ENCODE measurements around the gene C10orf53. TPM values are rescaled to one million over a fixed set of nuclear protein-coding genes. Genes with fewer than 3 reads are reported as not detected.

The C10orf53 gene
- total RNA-seq, 2 donors from 2014 or later: not detected

DNA sequence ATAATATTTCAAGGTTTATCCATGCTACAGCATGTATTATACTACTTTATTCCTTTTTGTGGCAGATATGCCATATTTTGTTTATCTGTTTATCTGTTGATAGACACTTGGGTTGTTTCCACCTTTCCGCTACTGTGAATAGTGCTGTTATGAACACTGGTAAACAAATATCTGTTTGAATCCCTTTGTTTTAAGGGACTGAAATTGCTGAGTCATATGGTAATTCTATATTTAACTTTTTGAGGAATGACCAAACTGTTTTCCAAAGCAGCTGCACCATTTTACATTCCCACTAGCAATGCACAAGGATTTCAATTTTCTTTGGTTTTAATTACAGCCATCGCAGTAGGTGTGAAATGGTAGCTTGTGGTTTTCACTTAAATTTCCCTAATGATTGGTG is 3.4 kb downstream of the C10orf53 start:
- ATAC-seq (no peak), DNase-seq (no peak)
- Mint-ChIP-seq H3K27me3 (peaks cover 20% of the 10 kb centered on the region), H3K4me3 (no peak overlapping the region), H3K27ac (no peak overlapping the region), H3K36me3 (ENCODE audit: low read depth) (peaks cover 2% of the 10 kb centered on the region), H3K4me1 (no peaks in the 10 kb centered on the region)
- no peaks in the 10 kb centered on the region for H3K9me3 ChIP-seq (ENCODE audit: control insufficient read depth, low read length, poor library complexity, severe bottlenecking)

DNA sequence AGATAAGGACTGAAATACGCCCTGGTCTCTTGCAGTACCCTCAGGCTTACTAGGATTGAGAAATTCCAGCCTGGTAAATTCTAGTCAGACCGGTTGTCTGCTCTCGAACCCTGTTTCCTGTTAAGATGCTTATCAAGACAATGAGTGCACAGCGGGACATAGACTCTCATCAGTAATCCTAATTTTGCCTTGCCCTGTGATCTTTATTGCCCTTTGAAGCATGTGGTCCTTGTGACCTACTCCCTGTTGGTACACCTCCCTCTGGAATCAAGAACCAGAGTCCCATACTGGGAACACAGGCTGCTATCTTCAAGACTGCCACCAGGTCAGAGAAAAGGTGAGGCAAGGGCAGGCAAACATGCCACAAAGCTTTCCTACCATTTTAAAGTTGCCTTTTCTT is 7.2 kb downstream of the C10orf53 start:
- Mint-ChIP-seq H3K4me3 (no peak overlapping the region), H3K36me3 (ENCODE audit: low read depth) (peaks cover 6% of the 10 kb centered on the region), H3K27ac (no peak overlapping the region), H3K27me3 (peaks cover 45% of the 10 kb centered on the region), H3K4me1 (peaks cover 2% of the 10 kb centered on the region)
- DNase-seq: no peak
- no peaks in the 10 kb centered on the region for H3K9me3 ChIP-seq (ENCODE audit: control insufficient read depth, low read length, poor library complexity, severe bottlenecking)
- ATAC-seq: no peak

DNA sequence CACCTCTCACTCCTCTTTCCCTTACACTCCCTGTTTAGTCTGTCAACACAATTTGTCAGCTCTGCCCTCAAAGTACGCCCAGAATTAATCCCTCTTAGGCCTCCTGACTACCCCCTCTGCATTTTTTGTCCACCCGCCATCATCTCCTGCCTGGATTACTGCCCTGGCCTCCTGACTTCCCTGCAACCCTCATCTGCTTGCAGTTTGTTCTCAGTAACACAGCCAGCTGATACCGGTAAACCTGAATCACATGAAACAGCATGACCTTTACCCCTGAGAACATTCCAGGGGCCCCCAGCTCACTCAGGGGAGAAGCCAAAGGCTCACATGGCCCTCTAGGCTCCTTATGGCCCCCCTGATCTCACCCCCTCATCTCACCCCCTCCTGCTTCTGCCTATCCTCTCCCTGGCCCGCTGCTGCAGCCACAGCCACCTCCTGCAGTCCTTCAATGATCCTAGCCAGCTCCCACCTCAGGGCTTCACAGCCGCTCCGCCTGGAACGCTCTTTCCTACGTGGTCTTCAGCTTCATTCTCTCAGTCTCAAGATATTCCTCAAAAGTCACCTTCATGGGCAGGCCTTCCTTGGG is 8.9 kb downstream of the C10orf53 start:
- DNase-seq (no peak), ATAC-seq (no peak)
- H3K9me3 ChIP-seq (ENCODE audit: control insufficient read depth, low read length, poor library complexity, severe bottlenecking): no peaks in the 10 kb centered on the region
- peaks cover 2% of the 10 kb centered on the region for H3K4me1 Mint-ChIP-seq
- H3K4me3 Mint-ChIP-seq: no peak overlapping the region
- H3K27me3 Mint-ChIP-seq: peaks cover 58% of the 10 kb centered on the region
- peaks cover 6% of the 10 kb centered on the region for H3K36me3 Mint-ChIP-seq (ENCODE audit: low read depth)
- H3K27ac Mint-ChIP-seq: no peak overlapping the region

DNA sequence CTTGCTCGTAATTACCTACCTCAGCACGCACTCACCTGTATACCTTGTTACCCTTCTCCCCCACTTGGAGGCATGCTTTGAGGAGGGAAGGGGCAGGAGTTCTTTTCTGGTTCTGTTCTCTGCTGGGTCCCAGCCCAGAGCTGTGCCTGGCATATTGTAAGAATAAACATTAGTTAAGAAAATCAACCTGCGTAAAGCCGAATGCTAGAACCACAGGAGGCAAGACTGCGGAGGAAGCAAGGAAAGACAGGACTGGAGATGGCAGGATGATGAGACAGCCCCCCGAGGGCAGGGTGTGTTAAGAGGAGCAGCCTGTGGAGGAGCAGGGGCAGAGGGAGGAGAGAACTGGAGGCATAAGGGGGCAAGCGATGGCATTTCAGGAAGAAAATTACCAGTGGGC is 9.5 kb downstream of the C10orf53 start:
- Mint-ChIP-seq H3K4me3 (no peak overlapping the region), H3K4me1 (peaks cover 2% of the 10 kb centered on the region), H3K27me3 (peaks cover 63% of the 10 kb centered on the region), H3K36me3 (ENCODE audit: low read depth) (peaks cover 6% of the 10 kb centered on the region), H3K27ac (no peak overlapping the region)
- DNase-seq: no peak
- H3K9me3 ChIP-seq (ENCODE audit: control insufficient read depth, low read length, poor library complexity, severe bottlenecking): no peaks in the 10 kb centered on the region
- ATAC-seq: no peak

DNA sequence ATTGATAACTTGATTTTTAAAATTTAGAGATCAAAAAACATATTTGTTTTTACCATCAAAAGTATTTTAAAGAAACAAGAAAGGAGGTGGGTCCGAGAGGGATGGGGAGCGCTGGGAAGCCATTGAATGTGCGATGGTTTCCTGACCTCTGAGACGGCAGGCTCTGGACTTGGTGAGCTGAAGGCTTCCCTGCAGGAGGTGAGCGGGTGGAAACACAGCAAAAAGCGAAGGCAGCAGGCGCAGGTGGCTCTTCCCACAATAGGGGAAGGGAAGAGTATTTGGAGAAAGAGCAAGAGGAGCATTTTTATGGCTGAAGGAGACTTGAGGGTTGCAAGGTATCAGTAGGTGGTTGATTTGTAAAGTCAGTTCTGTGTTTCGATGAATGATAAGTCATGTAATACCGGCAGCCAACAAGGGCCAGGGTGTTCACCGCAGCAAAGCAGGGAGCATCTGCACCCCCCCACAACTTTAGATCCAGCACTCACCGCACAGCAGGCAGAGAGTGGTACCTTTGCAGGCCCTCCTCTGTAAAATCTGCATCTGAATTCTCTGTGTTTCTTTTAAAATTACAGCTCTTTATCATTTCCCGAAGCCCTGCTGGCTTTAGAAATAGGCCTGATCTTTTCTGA is 10.5 kb downstream of the C10orf53 start:
- Mint-ChIP-seq H3K27ac (no peak overlapping the region), H3K27me3 (peaks cover 66% of the 10 kb centered on the region), H3K4me3 (no peak overlapping the region), H3K36me3 (ENCODE audit: low read depth) (peaks cover 6% of the 10 kb centered on the region), H3K4me1 (peaks cover 2% of the 10 kb centered on the region)
- no peak for DNase-seq
- no peaks in the 10 kb centered on the region for H3K9me3 ChIP-seq (ENCODE audit: control insufficient read depth, low read length, poor library complexity, severe bottlenecking)
- ATAC-seq: no peak

DNA sequence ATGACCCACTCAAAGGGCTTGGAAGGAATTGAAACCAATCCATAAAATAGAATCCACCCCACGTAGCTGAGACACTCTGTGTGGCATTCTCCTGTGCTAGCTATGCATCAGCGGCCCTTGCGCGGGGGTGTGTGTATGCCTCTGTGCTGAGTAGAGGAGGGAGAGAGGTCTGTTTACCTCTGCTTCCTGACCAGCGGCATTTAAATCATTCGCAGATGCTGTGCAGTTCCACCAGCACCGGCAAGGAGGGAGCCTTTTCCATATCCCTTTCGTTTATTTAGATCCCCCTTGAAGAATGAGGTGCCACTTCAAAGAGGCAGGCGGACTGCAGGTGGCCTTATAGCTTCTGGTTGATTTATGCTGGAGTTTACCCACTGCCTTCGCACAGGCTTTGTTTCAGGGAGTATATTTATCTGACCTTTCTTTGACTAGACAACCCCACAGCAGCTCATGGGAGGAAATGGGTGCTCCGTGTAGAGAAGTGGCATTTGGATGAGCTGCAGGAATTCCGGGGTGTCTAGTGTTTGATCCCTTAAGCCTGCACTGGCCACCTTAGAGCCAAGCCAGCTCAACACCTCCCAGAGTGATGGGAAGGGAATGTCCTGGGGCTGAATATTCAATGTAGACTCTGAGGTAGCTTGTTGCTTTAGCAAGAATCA is 11.4 kb downstream of the C10orf53 start:
- no peak overlapping the region for H3K4me3 Mint-ChIP-seq
- H3K27me3 Mint-ChIP-seq: peaks cover 66% of the 10 kb centered on the region
- H3K27ac Mint-ChIP-seq: no peak overlapping the region
- H3K36me3 Mint-ChIP-seq (ENCODE audit: low read depth): peaks cover 6% of the 10 kb centered on the region
- no peak for ATAC-seq
- no peak for DNase-seq
- H3K9me3 ChIP-seq (ENCODE audit: control insufficient read depth, low read length, poor library complexity, severe bottlenecking): no peaks in the 10 kb centered on the region
- peaks cover 2% of the 10 kb centered on the region for H3K4me1 Mint-ChIP-seq

DNA sequence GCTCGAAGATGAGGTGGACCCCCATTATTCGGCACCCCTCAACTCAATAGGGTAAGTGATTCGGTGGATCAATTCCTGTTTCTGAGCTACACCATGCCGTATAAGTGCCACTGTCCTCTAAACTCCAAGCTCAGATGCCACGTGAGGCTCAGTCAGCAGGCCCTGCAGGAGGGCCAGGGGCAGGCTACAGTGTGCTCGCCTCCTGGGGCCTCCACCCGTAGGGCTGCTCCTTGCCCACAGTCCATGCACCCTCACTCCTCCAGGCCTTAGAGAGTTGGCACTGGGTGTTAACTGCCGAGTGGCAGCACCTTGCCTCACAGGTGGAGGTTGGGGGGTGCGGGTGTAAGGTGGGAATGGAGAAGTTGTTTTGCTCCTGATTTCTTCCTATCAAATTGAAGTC is 12.1 kb downstream of the C10orf53 start:
- Mint-ChIP-seq H3K27me3 (peaks cover 66% of the 10 kb centered on the region), H3K4me1 (peaks cover 2% of the 10 kb centered on the region), H3K27ac (no peak overlapping the region), H3K36me3 (ENCODE audit: low read depth) (peaks cover 6% of the 10 kb centered on the region), H3K4me3 (no peak overlapping the region)
- H3K9me3 ChIP-seq (ENCODE audit: control insufficient read depth, low read length, poor library complexity, severe bottlenecking): no peaks in the 10 kb centered on the region
- no peak for ATAC-seq
- DNase-seq: no peak

DNA sequence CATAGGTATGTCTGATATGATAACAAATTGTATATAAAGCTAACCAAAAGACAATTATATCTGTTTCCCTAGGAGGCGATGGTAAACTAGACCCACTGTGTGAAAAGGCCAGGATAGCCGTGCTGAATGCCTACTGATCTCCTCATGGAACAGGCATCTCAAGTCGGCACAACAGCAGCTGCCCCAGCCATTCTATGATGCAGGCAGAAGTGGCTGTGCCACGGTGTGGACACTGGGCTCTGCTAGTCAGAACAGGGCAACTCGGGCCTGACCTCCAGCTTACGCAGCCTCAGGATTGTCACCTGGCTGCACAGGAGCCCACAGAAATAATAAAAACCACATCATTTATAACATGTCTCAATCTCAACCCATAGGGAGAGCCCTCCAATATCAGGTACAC is 15.0 kb downstream of the C10orf53 start:
- peaks cover 45% of the 10 kb centered on the region for H3K27me3 Mint-ChIP-seq
- no peaks in the 10 kb centered on the region for H3K9me3 ChIP-seq (ENCODE audit: control insufficient read depth, low read length, poor library complexity, severe bottlenecking)
- ATAC-seq (no peak), DNase-seq (no peak)
- H3K27ac Mint-ChIP-seq: no peak overlapping the region
- H3K4me1 Mint-ChIP-seq: peaks cover 1% of the 10 kb centered on the region
- no peaks in the 10 kb centered on the region for H3K36me3 Mint-ChIP-seq (ENCODE audit: low read depth)
- H3K4me3 Mint-ChIP-seq: no peak overlapping the region

DNA sequence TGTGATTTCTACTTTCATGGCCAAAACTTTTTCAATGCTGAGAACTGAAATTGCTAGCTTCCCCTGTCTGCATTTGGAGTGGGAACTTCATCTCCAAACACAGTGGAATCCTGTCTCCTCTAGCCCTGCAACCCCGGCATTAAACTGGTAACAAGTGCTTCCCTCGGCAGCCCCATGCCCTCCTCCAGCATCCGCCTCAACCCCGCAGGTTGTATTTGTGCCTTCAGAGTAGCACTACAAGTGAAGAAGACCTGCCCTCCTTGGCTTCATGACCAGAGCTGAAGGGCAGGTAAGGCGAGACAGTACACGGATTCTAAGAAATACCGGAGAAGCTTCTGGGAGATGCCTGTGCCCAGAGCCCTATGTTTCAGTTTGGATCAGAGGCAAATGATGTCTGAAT is 16.9 kb downstream of the C10orf53 start:
- no peak overlapping the region for H3K4me3 Mint-ChIP-seq
- H3K36me3 Mint-ChIP-seq (ENCODE audit: low read depth): no peaks in the 10 kb centered on the region

DNA sequence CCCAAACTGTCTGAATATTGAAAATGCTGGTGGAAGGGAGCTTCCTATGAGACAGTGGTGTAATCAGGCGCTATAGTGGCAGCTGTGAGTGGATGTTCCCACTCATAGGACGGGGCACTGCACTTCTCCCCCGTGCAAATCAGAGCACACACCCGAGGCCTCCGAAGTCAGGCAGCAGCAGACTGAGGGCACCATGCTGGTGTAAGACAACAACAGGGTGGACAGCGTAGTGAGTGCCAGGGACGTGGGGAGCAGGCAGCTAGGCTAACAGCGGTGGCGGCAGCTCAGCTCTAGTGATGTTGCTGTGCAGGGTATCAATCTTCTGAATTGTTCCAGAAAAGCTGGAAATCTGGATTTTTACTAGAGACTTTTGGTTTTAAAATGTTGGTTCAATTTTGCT is 19.2 kb downstream of the C10orf53 start:
- DNase-seq (no peak), ATAC-seq (no peak)
- Mint-ChIP-seq H3K27me3 (peaks cover 32% of the 10 kb centered on the region), H3K4me3 (no peak overlapping the region), H3K36me3 (ENCODE audit: low read depth) (no peaks in the 10 kb centered on the region), H3K4me1 (no peaks in the 10 kb centered on the region), H3K27ac (no peak overlapping the region)
- H3K9me3 ChIP-seq (ENCODE audit: control insufficient read depth, low read length, poor library complexity, severe bottlenecking): no peaks in the 10 kb centered on the region

More for the DNA sequence above, 16.9 kb downstream of the C10orf53 start:
- no peak overlapping the region for H3K27ac Mint-ChIP-seq
- no peaks in the 10 kb centered on the region for H3K4me1 Mint-ChIP-seq
- DNase-seq: no peak
- peaks cover 39% of the 10 kb centered on the region for H3K27me3 Mint-ChIP-seq
- no peaks in the 10 kb centered on the region for H3K9me3 ChIP-seq (ENCODE audit: control insufficient read depth, low read length, poor library complexity, severe bottlenecking)
- no peak for ATAC-seq

DNA sequence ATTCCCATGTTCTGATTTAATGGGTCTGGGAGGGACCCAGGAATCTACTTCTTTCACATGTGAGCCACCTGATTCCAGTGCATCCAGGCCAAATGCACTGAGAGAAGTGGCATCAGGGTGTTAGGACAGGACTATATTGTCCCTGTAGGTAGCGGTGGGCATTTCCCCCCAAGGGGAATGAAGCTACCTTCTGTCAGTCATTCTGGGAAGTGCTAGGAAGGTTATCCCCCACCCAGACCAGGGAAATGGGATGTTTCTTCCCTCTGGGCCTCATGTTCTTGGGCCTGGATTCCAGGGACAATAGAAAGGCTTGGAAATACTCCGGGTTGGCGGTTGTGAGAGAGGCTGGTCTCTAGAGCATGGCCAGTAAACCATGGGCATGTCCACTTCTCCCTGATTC is 20.8 kb downstream of the C10orf53 start:
- H3K27me3 Mint-ChIP-seq: peaks cover 27% of the 10 kb centered on the region
- no peaks in the 10 kb centered on the region for H3K36me3 Mint-ChIP-seq (ENCODE audit: low read depth)
- DNase-seq (no peak), ATAC-seq (no peak)
- H3K4me1 Mint-ChIP-seq: no peaks in the 10 kb centered on the region
- H3K4me3 Mint-ChIP-seq: no peak overlapping the region
- H3K9me3 ChIP-seq (ENCODE audit: control insufficient read depth, low read length, poor library complexity, severe bottlenecking): no peaks in the 10 kb centered on the region
- no peak overlapping the region for H3K27ac Mint-ChIP-seq

DNA sequence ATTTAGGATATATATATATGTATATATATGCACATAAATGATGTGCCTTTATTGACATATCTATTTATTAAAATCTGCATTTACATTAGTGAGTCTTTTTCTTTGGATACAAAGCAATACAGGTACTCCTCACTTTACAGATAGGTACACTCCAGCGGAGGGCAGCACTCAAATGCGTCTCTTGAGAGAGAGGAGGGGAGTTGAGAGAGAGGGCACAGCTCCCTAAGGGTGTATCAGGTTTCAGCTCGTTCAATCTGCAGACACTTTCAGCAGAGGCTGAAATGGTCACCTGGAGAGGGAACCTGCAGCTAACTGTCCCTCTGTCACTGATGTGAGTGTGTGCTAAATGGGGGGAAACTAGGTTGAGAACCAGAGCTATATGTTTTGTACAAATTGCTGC is 21.5 kb downstream of the C10orf53 start:
- Mint-ChIP-seq H3K4me3 (no peak overlapping the region), H3K27ac (no peak overlapping the region), H3K27me3 (peaks cover 27% of the 10 kb centered on the region), H3K4me1 (no peaks in the 10 kb centered on the region), H3K36me3 (ENCODE audit: low read depth) (no peaks in the 10 kb centered on the region)
- no peak for DNase-seq
- ATAC-seq: no peak
- no peaks in the 10 kb centered on the region for H3K9me3 ChIP-seq (ENCODE audit: control insufficient read depth, low read length, poor library complexity, severe bottlenecking)

DNA sequence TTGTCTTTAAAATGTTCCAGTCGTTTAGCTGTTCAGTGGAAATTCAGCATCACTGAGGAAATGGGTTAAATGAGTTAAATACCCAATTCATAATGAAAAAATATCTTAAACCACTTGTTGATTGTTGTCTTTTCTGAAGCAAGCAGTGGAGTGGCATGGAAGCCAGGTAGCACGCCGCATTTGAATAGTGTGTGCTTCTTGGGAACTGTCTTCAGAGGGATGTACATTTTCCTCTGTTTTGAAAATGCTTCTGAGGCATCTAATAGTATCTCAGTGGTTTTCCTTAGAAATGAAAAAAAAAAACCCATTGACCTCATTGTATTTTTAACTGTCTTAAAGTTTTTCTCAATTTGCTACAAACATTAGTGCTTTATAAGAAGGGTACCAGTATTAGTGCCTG is 28.1 kb downstream of the C10orf53 start:
- Mint-ChIP-seq H3K27me3 (peaks cover 43% of the 10 kb centered on the region), H3K4me3 (no peak overlapping the region), H3K4me1 (no peaks in the 10 kb centered on the region), H3K36me3 (ENCODE audit: low read depth) (no peaks in the 10 kb centered on the region), H3K27ac (no peak overlapping the region)
- ATAC-seq (no peak), DNase-seq (no peak)
- no peaks in the 10 kb centered on the region for H3K9me3 ChIP-seq (ENCODE audit: control insufficient read depth, low read length, poor library complexity, severe bottlenecking)

DNA sequence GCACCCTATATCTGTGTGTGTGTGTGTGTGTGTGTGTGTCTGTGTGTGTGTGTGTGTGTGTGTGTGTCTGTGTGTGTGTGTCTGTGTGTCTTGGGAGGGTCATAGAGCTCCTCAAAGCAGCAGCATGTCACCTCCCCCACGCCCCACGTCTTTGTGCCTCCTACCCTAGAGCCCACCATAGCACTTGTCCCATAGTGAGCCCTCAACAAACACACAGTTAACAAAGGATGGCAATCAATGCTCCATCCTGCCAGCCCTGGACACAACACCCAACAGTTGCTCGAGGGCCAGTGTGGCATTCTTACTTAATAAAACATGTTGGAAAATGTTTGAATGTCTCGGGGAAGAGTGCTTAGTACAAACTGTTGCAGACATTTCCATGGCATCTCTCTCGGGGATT is 30.5 kb downstream of the C10orf53 start:
- peaks cover 35% of the 10 kb centered on the region for H3K27me3 Mint-ChIP-seq
- no peak overlapping the region for H3K4me3 Mint-ChIP-seq
- no peak for ATAC-seq

More for the DNA sequence above, 30.5 kb downstream of the C10orf53 start:
- H3K9me3 ChIP-seq (ENCODE audit: control insufficient read depth, low read length, poor library complexity, severe bottlenecking): no peaks in the 10 kb centered on the region
- no peak for DNase-seq
- Mint-ChIP-seq H3K36me3 (ENCODE audit: low read depth) (no peaks in the 10 kb centered on the region), H3K27ac (no peak overlapping the region), H3K4me1 (no peaks in the 10 kb centered on the region)

Measured in T-helper 17 cell (primary cell).